HG02943 (cell line): ENCODE results near the gene RAD21L1.

ENCODE experiments used
- ATAC-seq: cut with Tn5 transposase; IDR thresholded peaks from one replicate; pipeline ENCODE4 v1.9.1; 2021; ENCODE audit warnings: mild to moderate bottlenecking, low read depth, moderate library complexity; ENCODE audit not compliant: unreplicated experiment

RAD21L1 gene

GRCh38 chr20:1225783-1226654 is at the start of gene RAD21L1:
TSS of gene RAD21L1 (plus strand) at chr20:1226044. CDS start at chr20:1228454, 2,410 bp downstream.
- ATAC-seq: no peak

GRCh38 chr20:1177680-1178079 is 48.2 kb upstream of the RAD21L1 start:
- no peak for ATAC-seq

- ATAC-seq: no peak
Measured at GRCh38 chr20:1178103-1178502, 47.7 kb upstream of the RAD21L1 start.

- ATAC-seq: no peak
Measured at GRCh38 chr20:1178623-1179022, 47.2 kb upstream of the RAD21L1 start.

GRCh38 chr20:1180949-1181348 is 44.9 kb upstream of the RAD21L1 start:
- ATAC-seq: no peak

GRCh38 chr20:1182106-1182505 is 43.7 kb upstream of the RAD21L1 start:
- ATAC-seq: no peak

- no peak for ATAC-seq
Measured at GRCh38 chr20:1183153-1183552, 42.7 kb upstream of the RAD21L1 start.

GRCh38 chr20:1184260-1184637 is 41.6 kb upstream of the RAD21L1 start:
- ATAC-seq: no peak

GRCh38 chr20:1184638-1185315 is 41.1 kb upstream of the RAD21L1 start, which contains the start of gene TMEM74B:
TSS of gene TMEM74B (minus strand) at chr20:1184981. CDS start at chr20:1183801, 1,180 bp downstream.
- no peak for ATAC-seq

- no peak for ATAC-seq
Measured at GRCh38 chr20:1185316-1185741, 40.5 kb upstream of the RAD21L1 start.

GRCh38 chr20:1185790-1186334 is 40.0 kb upstream of the RAD21L1 start:
- no peak for ATAC-seq

- ATAC-seq: no peak
Measured at GRCh38 chr20:1186367-1186991, 39.4 kb upstream of the RAD21L1 start.

- ATAC-seq: no peak
Measured at GRCh38 chr20:1187605-1188171, 38.2 kb upstream of the RAD21L1 start.

GRCh38 chr20:1188347-1188746 is 37.5 kb upstream of the RAD21L1 start:
- no peak for ATAC-seq

- ATAC-seq: no peak
Measured at GRCh38 chr20:1189827-1190226, 36.0 kb upstream of the RAD21L1 start.

GRCh38 chr20:1190847-1191246 is 35.0 kb upstream of the RAD21L1 start:
- no peak for ATAC-seq

GRCh38 chr20:1191299-1191698 is 34.5 kb upstream of the RAD21L1 start:
- no peak for ATAC-seq

GRCh38 chr20:1195226-1195625 is 30.6 kb upstream of the RAD21L1 start:
- ATAC-seq: no peak

- no peak for ATAC-seq
Measured at GRCh38 chr20:1196634-1197033, 29.2 kb upstream of the RAD21L1 start.

GRCh38 chr20:1197801-1198200 is 28.0 kb upstream of the RAD21L1 start:
- no peak for ATAC-seq

GRCh38 chr20:1198751-1199150 is 27.1 kb upstream of the RAD21L1 start:
- no peak for ATAC-seq
